Prostate gland (tissue), 2 donors: ENCODE data around the gene MLLT6. TPM values are rescaled to one million over a fixed set of nuclear protein-coding genes. Genes with fewer than 3 reads are reported as not detected.

Experiments used
- microRNA-seq: library from miRNA; unstranded; fragments of <30 nt; microRNA quantifications from one replicate; pipeline ENCODE4, GENCODE V29; 2016
- small RNA-seq, 2 donors: library from RNA; depleted of rRNA; stranded (forward); fragments of <200 nt; gene quantifications; one replicate each; pipeline ENCODE3, GENCODE V24; 2016
- total RNA-seq, 2 donors: library from RNA; depleted of rRNA; stranded (reverse); fragments of >200 nt; gene quantifications; one replicate each; pipeline ENCODE4 v1.1.0, GENCODE V29; 2016

The MLLT6 gene
- total RNA-seq, 2 donors from 2014 or later: 69.1 to 142 TPM

Small RNA genes within 50 kb of the gene (microRNA-seq; reads per million reads assigned to microRNA genes)
- not detected for gene MIR4726
- gene MIR4734: not detected

Small RNA genes within 50 kb of the gene (small RNA-seq; reads per million reads assigned to genes)
- 0 reads per million in 2 donors for gene MIR4726
- 0 reads per million in 2 donors for gene MIR4734
- gene RNA5SP440: 4.0 to 6.3 reads per million in 2 donors
- gene RNU6-866P: 0 reads per million in 2 donors

Other genes with a start within 250 kb of the MLLT6 start
- gene SRCIN1, start 99.3 kb upstream of the MLLT6 start, total RNA-seq: 1 to 10 TPM; 2.4 to 4.8 TPM
- gene EPOP, start 30.3 kb upstream of the MLLT6 start, total RNA-seq: 10 to 100 TPM in 1 of 2 donors, 1 to 10 TPM in 1; 4.1 to 11.0 TPM
- gene CISD3, start 25.1 kb downstream of the MLLT6 start, total RNA-seq: 10 to 100 TPM; 17.1 to 17.8 TPM
- gene PCGF2, start 43.1 kb downstream of the MLLT6 start, total RNA-seq: 10 to 100 TPM; 17.1 to 17.8 TPM
- 100 to 1,000 TPM; 116 to 192 TPM for gene PSMB3, start 47.5 kb downstream of the MLLT6 start, total RNA-seq
- 10 to 100 TPM; 46.2 to 65.2 TPM for gene PIP4K2B, start 94.3 kb downstream of the MLLT6 start, total RNA-seq
- 10 to 100 TPM; 21.9 to 23.3 TPM for gene CWC25, start 120.0 kb downstream of the MLLT6 start, total RNA-seq
- 1,000 to 10,000 TPM; 1,006 to 2,029 TPM for gene RPL23, start 148.4 kb downstream of the MLLT6 start, total RNA-seq
- gene LASP1, start 164.8 kb downstream of the MLLT6 start, total RNA-seq: 10 to 100 TPM; 61.8 to 93.4 TPM